Thyroid gland (tissue), 4 donors: Measurements from ENCODE around the gene ABHD8.

ENCODE experiments used
- CTCF ChIP-seq, 6 experiments: fragments of 200-600 bp in 3 of 6; fragments of 450-650 bp in 3 of 6; sonication (generic) in 3 of 6; IDR thresholded peaks; one replicate each; pipeline ENCODE4 v1.5.1; 2016 to 2019; ENCODE audit warnings: antibody characterized with exemption in 6 of 6, mild to moderate bottlenecking in 2 of 6, inconsistent platforms in 1 of 6, moderate library complexity in 1 of 6
- POLR2A ChIP-seq, 2 donors: fragments of 450-650 bp; IDR thresholded peaks; one replicate each; pipeline ENCODE4 v1.6.1; 2017; ENCODE audit warnings: antibody characterized with exemption in 2 of 2, mild to moderate bottlenecking in 2 of 2, moderate library complexity in 1 of 2

DNA sequence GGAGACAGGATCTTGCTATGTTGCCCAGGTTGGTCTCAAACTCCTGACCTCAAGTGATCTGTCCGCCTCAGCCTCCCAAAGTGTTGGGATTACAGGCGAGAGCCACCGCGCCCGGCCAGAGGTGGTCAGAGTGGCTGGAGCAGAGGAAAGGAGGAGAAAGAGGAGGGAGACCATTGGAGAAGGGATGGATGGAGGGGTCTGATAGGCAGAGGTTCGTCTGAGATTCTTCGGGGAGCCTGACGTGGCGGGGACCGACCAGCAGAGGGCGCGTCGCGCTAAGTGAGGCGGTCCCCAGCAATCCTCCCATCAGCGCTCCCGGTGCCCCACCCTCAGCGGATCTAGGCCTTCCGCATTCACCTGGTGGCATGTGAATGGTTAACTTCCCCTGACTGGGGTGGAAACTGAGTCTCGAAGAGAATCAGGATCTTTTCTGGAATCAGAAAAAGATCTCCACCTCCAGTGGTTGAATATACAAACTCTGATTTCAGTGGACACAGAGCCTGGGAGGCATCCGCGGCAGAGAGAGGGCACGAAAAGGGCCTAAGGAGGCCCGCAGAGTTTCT, 43.0 kb upstream of the ABHD8 start:
- peak; percentile 80 to 96 (median 86) for TF ChIP-seq CTCF (IDR thresholded peaks at IDR 0.05)
- TF ChIP-seq POLR2A (IDR thresholded peaks at IDR 0.05): no peak
